A172 (cell line): Measurements from ENCODE around the gene CYFIP2. TPM values are rescaled to one million over a fixed set of nuclear protein-coding genes. Genes with fewer than 3 reads are reported as not detected.
"Not testable (repeated sequence)": the region's sequence is repeated elsewhere in the genome, so short reads cannot be mapped to it uniquely, and the experiment has no call there.

Source experiments
- DNase-seq: peaks from one replicate; pipeline ENCODE4 v3.0.0-alpha.2; 2015; ENCODE audit warnings: low spot score
- total RNA-seq: library from RNA; depleted of rRNA; stranded (reverse); fragments of >200 nt; shearing (Covaris generic); gene quantifications from 2 replicates; pipeline ENCODE4 v1.2.3, GENCODE V29; 2014; rRNA removed

The CYFIP2 gene
- total RNA-seq, 1 experiment from 2014 or later, result 47.7 TPM

GRCh38 chr5:157388111-157388710, 122.3 kb downstream of the CYFIP2 start:
- peak; percentile 11 for DNase-seq

GRCh38 chr5:157389103-157389502, 123.2 kb downstream of the CYFIP2 start:
- DNase-seq, result no peak

GRCh38 chr5:157390133-157390532, 124.2 kb downstream of the CYFIP2 start:
- DNase-seq, result no peak

DNA sequence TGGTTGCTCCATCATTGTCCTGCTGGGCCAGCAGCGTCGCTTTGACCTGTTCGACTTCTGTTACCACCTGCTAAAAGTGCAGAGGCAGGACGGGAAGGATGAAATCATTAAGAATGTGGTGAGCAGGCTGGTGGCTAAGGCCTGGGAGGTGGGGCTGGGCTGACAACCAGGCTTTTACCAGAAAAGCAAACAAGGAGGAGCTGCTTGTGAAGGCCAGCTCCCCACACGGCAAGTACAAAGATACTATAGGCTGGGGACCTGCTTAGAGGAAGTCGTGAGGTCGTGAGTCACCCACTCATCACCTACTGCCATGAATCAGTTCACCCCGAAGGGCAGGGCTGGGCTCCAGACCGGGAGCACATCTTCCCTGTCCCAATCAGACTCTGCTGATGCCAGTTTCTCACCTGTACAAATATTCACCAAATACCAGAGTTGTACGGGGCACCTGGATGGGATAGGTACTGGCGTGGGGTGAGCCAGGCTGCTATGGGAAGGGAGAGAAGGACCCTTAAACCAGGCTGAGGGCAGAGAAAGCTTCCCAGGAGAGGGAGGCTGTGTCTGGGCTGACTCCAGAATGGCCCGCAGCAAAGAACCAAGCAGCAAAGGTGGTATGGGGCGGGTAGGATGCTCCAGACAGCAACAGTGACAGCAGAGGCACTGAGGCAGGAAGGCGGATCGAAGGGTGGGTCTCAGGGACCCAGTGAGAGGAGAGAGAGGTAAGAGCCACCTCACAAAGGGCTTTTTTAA, 124.8 kb downstream of the CYFIP2 start:
- peak; percentile 99 for DNase-seq

GRCh38 chr5:157398305-157398704, 132.4 kb downstream of the CYFIP2 start:
- no peak for DNase-seq

DNA sequence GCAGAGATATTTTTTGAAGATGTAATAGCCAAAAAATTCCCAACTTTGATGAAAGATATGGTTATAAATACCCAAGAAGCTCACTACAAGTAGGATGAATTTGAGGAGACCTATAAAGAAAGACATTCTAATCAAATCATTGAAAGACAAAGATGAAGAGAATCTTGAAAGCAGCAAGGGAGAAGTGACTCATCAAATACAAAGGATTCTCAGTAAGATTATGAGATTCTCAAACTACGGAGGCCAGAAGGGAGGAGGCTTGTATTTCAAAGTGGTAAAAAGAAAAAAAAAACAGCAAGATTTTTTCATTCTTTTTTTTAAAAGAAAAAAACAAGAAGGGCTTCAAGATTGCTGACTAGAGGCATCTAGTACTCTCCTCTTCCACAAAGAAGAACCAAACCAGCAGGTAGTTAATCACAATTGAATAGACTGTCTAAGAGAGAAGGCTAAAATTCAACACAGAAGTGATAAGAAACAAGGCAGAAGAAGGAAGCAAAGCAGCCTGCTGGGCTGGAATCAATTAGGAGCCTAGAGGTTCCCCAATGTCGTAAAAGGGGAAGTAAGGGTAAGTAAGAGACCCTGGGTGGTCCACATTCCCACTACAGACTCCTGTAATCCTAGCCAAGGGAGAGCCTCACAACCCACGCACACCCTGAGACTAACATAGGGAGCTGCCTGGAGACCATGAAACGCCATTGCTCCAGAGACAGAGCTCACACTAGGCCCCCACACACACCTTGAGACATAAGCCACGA, 135.0 kb downstream of the CYFIP2 start:
- DNase-seq, result no peak

DNA sequence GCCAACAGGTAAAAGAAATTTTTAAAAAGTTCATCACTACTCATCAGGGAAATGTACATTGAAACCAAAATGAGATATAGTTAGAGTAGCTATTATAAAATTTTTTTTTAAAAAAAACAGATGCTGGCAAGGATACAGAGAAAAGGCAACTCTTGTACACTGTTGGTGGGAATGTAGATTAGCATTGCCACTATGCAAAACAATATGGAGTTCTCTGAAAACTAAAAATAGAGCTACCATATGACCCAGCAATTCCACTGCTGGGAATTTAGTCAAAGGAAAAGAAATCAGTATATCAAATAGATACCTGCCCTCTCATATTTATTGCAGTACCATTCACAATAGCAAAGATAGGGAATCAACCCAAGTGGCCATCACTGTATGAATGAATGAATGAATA, 149.9 kb downstream of the CYFIP2 start:
- DNase-seq, result no peak

- not testable (repeated sequence) for DNase-seq
Observed at GRCh38 chr5:157419521-157419920, 153.6 kb downstream of the CYFIP2 start.

DNA sequence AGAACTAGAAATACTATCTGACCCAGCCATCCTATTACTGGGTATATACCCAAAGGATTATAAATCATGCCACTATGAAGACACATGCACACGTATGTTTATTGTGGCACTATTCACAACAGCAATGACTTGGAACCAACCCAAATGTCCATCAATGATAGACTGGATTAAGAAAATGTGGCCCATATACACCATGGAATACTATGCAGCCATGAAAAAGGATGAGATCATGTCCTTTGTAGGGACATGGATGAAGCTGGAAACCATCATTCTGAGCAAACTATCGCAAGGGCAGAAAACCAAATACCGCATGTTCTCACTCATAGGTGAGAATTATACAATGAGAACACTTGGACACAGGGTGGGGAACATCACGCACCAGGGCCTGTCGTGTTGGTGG, 164.0 kb downstream of the CYFIP2 start:
- DNase-seq, result not testable (repeated sequence)

DNA sequence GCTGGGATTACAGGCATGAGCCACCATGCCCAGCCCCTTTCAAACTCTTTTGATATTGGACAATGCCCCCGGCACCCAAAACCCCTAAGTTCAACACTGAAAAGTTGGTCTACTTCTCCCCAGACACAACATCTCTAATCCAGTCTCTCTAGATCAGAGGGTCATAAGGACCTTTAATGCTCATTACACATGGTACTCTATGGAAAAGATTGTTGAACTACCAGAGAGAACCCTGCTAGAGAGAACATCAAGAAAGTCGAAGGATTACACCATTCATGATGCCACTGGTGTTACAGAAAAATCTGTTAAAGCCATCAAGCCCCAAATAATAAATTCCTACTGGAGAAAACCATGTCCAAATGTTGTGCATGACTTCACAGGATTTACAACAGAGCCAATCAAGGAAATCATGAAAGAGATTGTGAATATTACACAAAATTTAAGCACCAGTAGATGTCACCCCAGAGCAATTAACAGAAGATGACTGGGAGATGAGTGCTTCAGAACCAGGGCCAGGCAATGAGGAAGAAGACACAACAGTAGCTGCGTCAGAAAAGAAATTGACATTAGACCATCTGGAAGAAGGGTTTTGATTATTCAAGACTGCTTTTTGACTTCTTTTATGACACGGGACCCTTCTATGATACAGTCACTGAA, 165.7 kb downstream of the CYFIP2 start:
- peak; percentile 55 for DNase-seq

GRCh38 chr5:157434096-157434495, 168.2 kb downstream of the CYFIP2 start:
- DNase-seq, result no peak

GRCh38 chr5:157443041-157443549, 177.2 kb downstream of the CYFIP2 start:
- DNase-seq, result no peak

DNA sequence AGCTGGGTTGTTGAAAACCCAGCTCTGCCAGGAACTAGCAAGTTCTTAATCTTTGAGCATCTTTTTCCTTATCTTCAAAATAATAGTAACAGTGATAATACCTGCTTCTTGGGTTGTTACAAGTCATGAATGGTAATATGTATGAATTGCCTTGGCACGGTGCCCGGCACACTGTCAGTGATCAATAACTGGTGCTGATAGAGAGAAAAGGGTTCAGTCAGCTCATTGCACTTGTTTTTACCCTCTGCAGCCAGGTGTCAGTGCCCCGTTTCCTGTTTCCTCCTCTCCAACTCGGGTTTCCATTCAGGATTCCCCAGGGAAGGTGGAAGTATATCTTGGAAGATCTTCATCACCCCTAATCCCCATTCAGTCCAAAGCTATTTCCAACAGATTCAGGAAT, 178.3 kb downstream of the CYFIP2 start:
- no peak for DNase-seq

Other genes starting within 250 kb of the CYFIP2 start
- gene HAVCR1, start 207.0 kb upstream of the CYFIP2 start, total RNA-seq, result not detected in 2 replicates
- not detected in 2 replicates for gene HAVCR2, start 157.1 kb upstream of the CYFIP2 start, total RNA-seq
- 25.6 and 26.0 TPM in 2 replicates for gene MED7, start 123.3 kb upstream of the CYFIP2 start, total RNA-seq
- not detected in 2 replicates for gene GARIN3, start 99.9 kb upstream of the CYFIP2 start, total RNA-seq
- 0.19 and 0.69 TPM in 2 replicates for gene ITK, start 85.3 kb upstream of the CYFIP2 start, total RNA-seq
- 1.2 and 1.5 TPM in 2 replicates for gene NIPAL4, start 194.1 kb downstream of the CYFIP2 start, total RNA-seq